HG02571 (cell line): Measurements from ENCODE around the gene FLVCR2.

Experiments
- ATAC-seq: cut with Tn5 transposase; IDR thresholded peaks from one replicate; pipeline ENCODE4 v1.9.1; 2021; ENCODE audit warnings: mild to moderate bottlenecking, moderate library complexity; ENCODE audit not compliant: unreplicated experiment

The FLVCR2 gene

GRCh38 chr14:75578102-75578785 is at the start of gene FLVCR2:
FLVCR2 (plus strand) TSS chr14:75578620; CDS start chr14:75578973, 353 bp downstream.
- peak; percentile 26 for ATAC-seq

GRCh38 chr14:75531256-75531655 is 47.2 kb upstream of the FLVCR2 start:
- ATAC-seq, result no peak

GRCh38 chr14:75531660-75532317 is 46.6 kb upstream of the FLVCR2 start:
- ATAC-seq, result no peak

- ATAC-seq, result no peak
Measured at GRCh38 chr14:75533791-75534555, 44.4 kb upstream of the FLVCR2 start.

GRCh38 chr14:75535164-75535898 is 43.1 kb upstream of the FLVCR2 start:
- ATAC-seq, result no peak

- no peak for ATAC-seq
Measured at GRCh38 chr14:75537071-75537470, 41.3 kb upstream of the FLVCR2 start.

- ATAC-seq, result no peak
Measured at GRCh38 chr14:75539162-75539560, 39.3 kb upstream of the FLVCR2 start.

- ATAC-seq, result peak; percentile 44
Measured at GRCh38 chr14:75539561-75540478, 38.6 kb upstream of the FLVCR2 start.

- ATAC-seq, result no peak
Measured at GRCh38 chr14:75540479-75540851, 38.0 kb upstream of the FLVCR2 start.

- ATAC-seq, result peak; percentile 58
Measured at GRCh38 chr14:75542588-75543091, 35.8 kb upstream of the FLVCR2 start.

- no peak for ATAC-seq
Measured at GRCh38 chr14:75543253-75543652, 35.2 kb upstream of the FLVCR2 start.

GRCh38 chr14:75543786-75544185 is 34.6 kb upstream of the FLVCR2 start:
- ATAC-seq, result no peak

GRCh38 chr14:75545907-75546306 is 32.5 kb upstream of the FLVCR2 start:
- ATAC-seq, result no peak

GRCh38 chr14:75547552-75548250 is 30.7 kb upstream of the FLVCR2 start:
- ATAC-seq, result no peak

- no peak for ATAC-seq
Measured at GRCh38 chr14:75548544-75548943, 29.9 kb upstream of the FLVCR2 start.

- peak; percentile 54 for ATAC-seq
Measured at GRCh38 chr14:75549169-75549568, 29.3 kb upstream of the FLVCR2 start.

GRCh38 chr14:75551021-75551420 is 27.4 kb upstream of the FLVCR2 start:
- no peak for ATAC-seq

GRCh38 chr14:75553157-75553556 is 25.3 kb upstream of the FLVCR2 start:
- no peak for ATAC-seq

- no peak for ATAC-seq
Measured at GRCh38 chr14:75553761-75554364, 24.6 kb upstream of the FLVCR2 start.
